Breast epithelium (tissue), 3 donors: Measurements from ENCODE around the gene TXNL4B.

Source experiments
- POLR2A ChIP-seq: fragments of 450-650 bp; IDR thresholded peaks from one replicate; pipeline ENCODE4 v1.6.1; 2016; ENCODE audit warnings: antibody characterized with exemption, mild to moderate bottlenecking, moderate library complexity
- POLR2AphosphoS5 ChIP-seq, 3 donors: sonication (generic); formaldehyde crosslinking; IDR thresholded peaks; one replicate each; pipeline ENCODE4 v1.6.1; 2017; ENCODE audit warnings: antibody characterized with exemption in 3 of 3

- no peak for TF ChIP-seq POLR2A
- TF ChIP-seq POLR2AphosphoS5 (IDR thresholded peaks at IDR 0.05) = no peak
These were observed 42.5 kb downstream of the TXNL4B start for GRCh38 chr16:72050769-72051464.
